Measurements from ENCODE around the gene SMAD2. TPM values are rescaled to one million over a fixed set of nuclear protein-coding genes. Genes with fewer than 3 reads are reported as not detected.

The SMAD2 gene
- total RNA-seq, 1 experiment from 2014 or later = 121 TPM

DNA sequence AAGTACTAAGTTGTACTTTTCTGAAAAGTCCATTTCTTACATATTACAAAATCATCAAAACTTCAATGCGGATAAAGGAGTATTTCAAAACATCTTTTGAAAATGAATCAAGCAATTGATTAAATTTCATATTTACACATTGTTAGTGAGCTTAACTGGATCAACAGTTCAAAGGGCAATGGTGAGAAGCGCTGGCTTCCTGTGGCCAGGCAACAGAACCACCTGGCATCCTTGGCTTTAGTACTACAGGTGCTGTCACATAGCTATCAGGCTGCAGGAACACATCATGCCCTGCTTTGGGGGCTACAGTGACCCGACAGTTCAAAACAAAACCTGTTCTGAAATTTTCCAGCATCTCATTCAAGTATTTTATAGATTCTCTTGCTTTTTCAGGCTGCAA, 59.2 kb downstream of the SMAD2 start:
- no peak for DNase-seq
- Histone ChIP-seq H4K91ac (ENCODE audit: insufficient read length, low read depth, low read length) (no peak overlapping the region), H3T11ph (ENCODE audit: low read length) (no peak overlapping the region), H3K23ac (ENCODE audit: insufficient read length, low read depth, low read length) (no peak overlapping the region), H2BK120ac (ENCODE audit: low read depth, low read length, poor library complexity, severe bottlenecking) (no peak overlapping the region), H3K9me3 (ENCODE audit: control insufficient read depth, low read depth, low read length) (no peaks in the 10 kb centered on the region), H2AK5ac (ENCODE audit: insufficient read length, low read length) (no peak overlapping the region), H4K5ac (ENCODE audit: insufficient read length, low read depth, low read length) (no peak overlapping the region), H2BK20ac (ENCODE audit: low read depth, low read length, poor library complexity, severe bottlenecking) (no peak overlapping the region), H3K4me1 (ENCODE audit: insufficient read depth, low read length) (no peaks in the 10 kb centered on the region), H3K9ac (ENCODE audit: extremely low read depth, insufficient read length, low read length) (no peak overlapping the region), H3K14ac (ENCODE audit: insufficient read depth, low read length) (no peak overlapping the region), H2BK5ac (ENCODE audit: insufficient read length, low read length) (no peak overlapping the region), H3K23me2 (ENCODE audit: insufficient read length, low read depth, low read length, poor library complexity, severe bottlenecking) (no peaks in the 10 kb centered on the region), H4K8ac (replicated peaks; ENCODE audit: insufficient read length, low read depth, low read length) (no peak overlapping the region), H3K79me2 (ENCODE audit: insufficient read depth, low read length) (peaks cover 10% of the 10 kb centered on the region; the same call in 1 of the 2 replicates), H2BK15ac (ENCODE audit: low read depth, low read length) (no peak overlapping the region), H3K27ac (ENCODE audit: insufficient read length, low read depth, low read length) (no peak overlapping the region), H3K4ac (ENCODE audit: low read depth, low read length) (no peak overlapping the region), H3K56ac (ENCODE audit: insufficient read length, low read depth, low read length) (no peak overlapping the region), H2BK12ac (ENCODE audit: insufficient read length, low read depth, low read length) (no peak overlapping the region), H4K20me1 (ENCODE audit: control insufficient read depth, insufficient read depth, insufficient read length) (no peaks in the 10 kb centered on the region), H2AFZ (ENCODE audit: low read length) (no peak overlapping the region), H3K4me2 (ENCODE audit: insufficient read depth, insufficient read length, low read length) (no peak overlapping the region), H3K27me3 (ENCODE audit: insufficient read depth, low read length) (no peaks in the 10 kb centered on the region), H3K18ac (ENCODE audit: insufficient read length, low read depth, low read length) (no peak overlapping the region), H3K79me1 (ENCODE audit: insufficient read depth, low read depth, low read length, poor library complexity, severe bottlenecking) (peaks cover 6% of the 10 kb centered on the region)
- Mint-ChIP-seq H3K27ac (no peak overlapping the region), H3K4me1 (peaks cover 19 to 23% of the 10 kb centered on the region in 2 experiments), H3K27me3 (ENCODE audit: low read depth) (no peaks in the 10 kb centered on the region), H3K4me3 (no peak overlapping the region), H3K36me3 (ENCODE audit: insufficient read depth in 1 of 3, low read depth in 3 of 3) (peaks cover 12 to 26% (median 18%) of the 10 kb centered on the region in 3 experiments; a peak in 6 of 7 replicates), H3K9me3 (no peaks in the 10 kb centered on the region)
- no CpG with 5 or more reads among the region's 3 CpGs for WGBS (ENCODE audit: extremely low coverage, insufficient read length, low lambda C conversion rate)
- TF ChIP-seq, protein P1, sequence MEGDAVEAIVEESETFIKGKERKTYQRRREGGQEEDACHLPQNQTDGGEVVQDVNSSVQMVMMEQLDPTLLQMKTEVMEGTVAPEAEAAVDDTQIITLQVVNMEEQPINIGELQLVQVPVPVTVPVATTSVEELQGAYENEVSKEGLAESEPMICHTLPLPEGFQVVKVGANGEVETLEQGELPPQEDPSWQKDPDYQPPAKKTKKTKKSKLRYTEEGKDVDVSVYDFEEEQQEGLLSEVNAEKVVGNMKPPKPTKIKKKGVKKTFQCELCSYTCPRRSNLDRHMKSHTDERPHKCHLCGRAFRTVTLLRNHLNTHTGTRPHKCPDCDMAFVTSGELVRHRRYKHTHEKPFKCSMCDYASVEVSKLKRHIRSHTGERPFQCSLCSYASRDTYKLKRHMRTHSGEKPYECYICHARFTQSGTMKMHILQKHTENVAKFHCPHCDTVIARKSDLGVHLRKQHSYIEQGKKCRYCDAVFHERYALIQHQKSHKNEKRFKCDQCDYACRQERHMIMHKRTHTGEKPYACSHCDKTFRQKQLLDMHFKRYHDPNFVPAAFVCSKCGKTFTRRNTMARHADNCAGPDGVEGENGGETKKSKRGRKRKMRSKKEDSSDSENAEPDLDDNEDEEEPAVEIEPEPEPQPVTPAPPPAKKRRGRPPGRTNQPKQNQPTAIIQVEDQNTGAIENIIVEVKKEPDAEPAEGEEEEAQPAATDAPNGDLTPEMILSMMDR (conservative IDR thresholded peaks at IDR 0.05) = no peak

All from H9 (cell line).